ENCODE measurements around the gene NXPH1. TPM values are rescaled to one million over a fixed set of nuclear protein-coding genes. Genes with fewer than 3 reads are reported as not detected.

NXPH1 gene
- total and polyA plus RNA-seq, 3 experiments from 2014 or later = not detected

DNA sequence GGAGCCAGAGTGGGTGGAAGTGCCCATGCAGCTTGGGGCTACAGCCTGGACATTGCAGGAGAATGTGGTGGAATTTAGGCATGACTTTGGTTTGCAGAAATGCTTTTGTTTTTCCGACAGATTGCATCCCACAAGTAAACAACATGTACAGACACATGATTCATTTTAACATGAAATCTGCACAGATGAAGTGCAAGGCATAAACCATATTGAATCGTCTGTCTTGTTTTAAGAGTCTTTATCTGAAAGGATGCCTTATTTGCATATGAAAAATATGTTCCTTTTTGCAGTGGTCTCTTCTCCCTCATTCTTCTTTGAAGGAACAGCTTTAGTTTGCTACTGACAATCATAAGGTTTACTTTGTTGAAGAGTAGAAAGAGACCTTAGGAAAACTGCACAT is 94.9 kb downstream of the NXPH1 start:
- Mint-ChIP-seq H3K27me3 (peaks cover 2 to 3% of the 10 kb centered on the region in 2 donors), H3K27ac (no peak overlapping the region), H3K36me3 (no peaks in the 10 kb centered on the region), H3K9me3 (peaks cover 7 to 17% (median 11%) of the 10 kb centered on the region in 5 donors), H3K4me1 (no peaks in the 10 kb centered on the region), H3K4me3 (no peak overlapping the region)
- ChIA-PET CTCF (no interaction called here), POLR2A (no interaction called here)
- Histone ChIP-seq H3K4me1 (ENCODE audit: insufficient read depth, low read length) (no peaks in the 10 kb centered on the region), H3K36me3 (ENCODE audit: insufficient read depth, low read length) (no peaks in the 10 kb centered on the region), H3K27ac (ENCODE audit: low read depth, low read length) (no peak overlapping the region), H3K9me3 (ENCODE audit: low read length) (no peaks in the 10 kb centered on the region), H3K4me3 (ENCODE audit: low read length) (no peak overlapping the region), H3K27me3 (ENCODE audit: insufficient read depth, low read length, poor library complexity, severe bottlenecking) (no peaks in the 10 kb centered on the region)
- no peak for DNase-seq

DNA sequence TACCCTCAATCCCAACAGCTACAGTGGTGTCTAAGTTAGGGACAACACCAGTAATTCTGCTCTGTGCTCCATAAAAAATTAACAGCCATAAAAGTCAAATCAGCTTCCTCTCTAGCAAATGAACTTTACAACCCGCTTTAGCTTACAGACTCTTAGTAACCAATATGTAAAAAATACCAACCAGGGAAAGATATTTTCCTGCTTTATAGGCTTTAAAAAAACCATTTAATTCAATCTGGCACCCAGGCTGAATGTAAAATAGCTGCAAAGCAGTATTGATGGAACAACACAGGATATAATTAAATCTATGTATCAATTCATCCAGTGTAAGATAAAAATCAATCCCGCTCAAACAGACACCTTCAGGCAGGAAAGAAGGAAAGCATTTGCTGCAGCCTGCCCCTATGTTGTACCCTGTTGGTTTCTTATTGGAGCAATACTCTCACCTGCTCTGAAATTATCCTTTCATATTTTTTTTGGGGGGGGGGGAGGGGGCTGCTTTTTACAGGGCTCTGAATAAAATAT is 98.6 kb downstream of the NXPH1 start:
- Mint-ChIP-seq H3K27ac (no peak overlapping the region), H3K36me3 (no peaks in the 10 kb centered on the region), H3K4me3 (no peak overlapping the region), H3K4me1 (no peaks in the 10 kb centered on the region), H3K9me3 (peaks cover 0 to 13% (median 0%) of the 10 kb centered on the region in 5 donors), H3K27me3 (peaks cover 0 to 3% of the 10 kb centered on the region in 2 donors)
- no peaks in the 10 kb centered on the region for H3K27me3 ChIP-seq (ENCODE audit: insufficient read depth, low read length, poor library complexity, severe bottlenecking)
- H3K27ac ChIP-seq (ENCODE audit: low read depth, low read length) = no peak overlapping the region
- ChIA-PET POLR2A (no interaction called here), CTCF (no interaction called here)
- H3K36me3 ChIP-seq (ENCODE audit: insufficient read depth, low read length) = no peaks in the 10 kb centered on the region
- H3K4me3 ChIP-seq (ENCODE audit: low read length) = no peak overlapping the region
- no peak for DNase-seq
- no peaks in the 10 kb centered on the region for H3K9me3 ChIP-seq (ENCODE audit: low read length)
- no peaks in the 10 kb centered on the region for H3K4me1 ChIP-seq (ENCODE audit: insufficient read depth, low read length)

DNA sequence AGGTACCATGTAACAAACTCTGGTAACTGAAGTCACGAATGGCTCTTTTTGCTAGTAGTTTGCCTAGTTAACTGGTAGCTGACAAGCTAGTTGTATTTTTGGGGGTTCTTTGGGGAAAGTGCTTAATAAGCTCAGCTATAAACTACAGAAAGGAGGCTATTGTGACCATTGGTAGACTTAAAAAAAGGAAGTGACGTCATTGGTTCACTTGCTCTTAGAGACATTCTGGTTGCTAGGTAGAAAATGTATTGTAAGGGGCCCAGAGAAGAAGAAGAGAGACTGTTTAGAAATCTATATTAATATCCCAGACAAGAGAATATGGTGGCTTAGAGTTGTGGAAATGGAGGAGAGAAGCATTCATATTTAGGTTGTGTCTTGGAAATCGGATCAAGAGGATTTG is 103.0 kb downstream of the NXPH1 start:
- no peak overlapping the region for H3K4me3 ChIP-seq (ENCODE audit: low read length)
- H3K36me3 Mint-ChIP-seq = no peaks in the 10 kb centered on the region
- no peaks in the 10 kb centered on the region for H3K27me3 ChIP-seq (ENCODE audit: insufficient read depth, low read length, poor library complexity, severe bottlenecking)
- H3K36me3 ChIP-seq (ENCODE audit: insufficient read depth, low read length) = no peaks in the 10 kb centered on the region
- no peaks in the 10 kb centered on the region for H3K9me3 ChIP-seq (ENCODE audit: low read length)
- H3K27me3 Mint-ChIP-seq = peaks cover 0 to 3% of the 10 kb centered on the region in 2 donors
- no peaks in the 10 kb centered on the region for H3K4me1 ChIP-seq (ENCODE audit: insufficient read depth, low read length)
- no peak overlapping the region for H3K27ac ChIP-seq (ENCODE audit: low read depth, low read length)
- POLR2A ChIA-PET = no interaction called here
- CTCF ChIA-PET = no interaction called here
- H3K27ac Mint-ChIP-seq = no peak overlapping the region
- H3K9me3 Mint-ChIP-seq = peaks cover 0 to 5% (median 0%) of the 10 kb centered on the region in 5 donors
- no peak overlapping the region for H3K4me3 Mint-ChIP-seq
- no peak for DNase-seq
- H3K4me1 Mint-ChIP-seq = no peaks in the 10 kb centered on the region

- CTCF ChIA-PET = no interaction called here
- H3K27ac Mint-ChIP-seq = no peak overlapping the region
Observed at GRCh38 chr7:8549046-8549445, 115.6 kb downstream of the NXPH1 start.

GRCh38 chr7:8560501-8560900 is 127.1 kb downstream of the NXPH1 start:
- Mint-ChIP-seq H3K27me3 (no peaks in the 10 kb centered on the region), H3K4me1 (no peaks in the 10 kb centered on the region), H3K36me3 (no peaks in the 10 kb centered on the region), H3K27ac (no peak overlapping the region), H3K9me3 (peaks cover 0 to 2% (median 0%) of the 10 kb centered on the region in 5 donors), H3K4me3 (no peak overlapping the region)
- no peaks in the 10 kb centered on the region for H3K4me1 ChIP-seq (ENCODE audit: insufficient read depth, low read length)
- POLR2A ChIA-PET = no interaction called here
- H3K4me3 ChIP-seq (ENCODE audit: low read length) = no peak overlapping the region
- CTCF ChIA-PET = no interaction called here
- no peak for DNase-seq
- H3K27me3 ChIP-seq (ENCODE audit: insufficient read depth, low read length, poor library complexity, severe bottlenecking) = no peaks in the 10 kb centered on the region
- H3K36me3 ChIP-seq (ENCODE audit: insufficient read depth, low read length) = no peaks in the 10 kb centered on the region
- no peak overlapping the region for H3K27ac ChIP-seq (ENCODE audit: low read depth, low read length)
- no peaks in the 10 kb centered on the region for H3K9me3 ChIP-seq (ENCODE audit: low read length)

More at GRCh38 chr7:8549046-8549445, 115.6 kb downstream of the NXPH1 start:
- Histone ChIP-seq H3K4me3 (ENCODE audit: low read length) (no peak overlapping the region), H3K4me1 (ENCODE audit: insufficient read depth, low read length) (no peaks in the 10 kb centered on the region), H3K9me3 (ENCODE audit: low read length) (no peaks in the 10 kb centered on the region), H3K36me3 (ENCODE audit: insufficient read depth, low read length) (no peaks in the 10 kb centered on the region), H3K27me3 (ENCODE audit: insufficient read depth, low read length, poor library complexity, severe bottlenecking) (no peaks in the 10 kb centered on the region), H3K27ac (ENCODE audit: low read depth, low read length) (no peak overlapping the region)
- POLR2A ChIA-PET = no interaction called here
- Mint-ChIP-seq H3K4me1 (no peaks in the 10 kb centered on the region), H3K9me3 (peaks cover 0 to 3% (median 0%) of the 10 kb centered on the region in 5 donors), H3K36me3 (no peaks in the 10 kb centered on the region), H3K4me3 (no peak overlapping the region), H3K27me3 (no peaks in the 10 kb centered on the region)
- no peak for DNase-seq

DNA sequence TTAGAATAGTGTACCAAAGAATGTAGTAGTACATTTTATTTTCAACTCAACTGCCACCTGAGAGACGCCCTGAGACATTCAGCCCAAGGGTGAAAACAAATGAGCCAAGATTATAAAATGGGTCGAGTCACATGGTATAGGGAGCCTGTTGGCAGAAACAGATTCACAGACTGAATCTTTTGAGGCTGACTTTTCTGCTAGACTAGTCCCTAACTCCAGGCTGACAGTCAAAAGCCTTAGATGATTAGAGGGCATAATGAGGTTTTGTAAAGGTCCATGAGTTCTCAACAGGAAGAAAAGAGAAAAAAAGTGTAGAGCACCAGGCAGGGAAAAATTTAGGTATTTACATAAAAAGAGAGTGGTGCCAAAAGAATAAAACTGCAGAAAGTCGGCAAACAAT is 128.0 kb downstream of the NXPH1 start:
- H3K9me3 Mint-ChIP-seq = peaks cover 0 to 2% (median 0%) of the 10 kb centered on the region in 5 donors
- H3K4me3 Mint-ChIP-seq = no peak overlapping the region
- Histone ChIP-seq H3K36me3 (ENCODE audit: insufficient read depth, low read length) (no peaks in the 10 kb centered on the region), H3K27ac (ENCODE audit: low read depth, low read length) (no peak overlapping the region), H3K4me3 (ENCODE audit: low read length) (no peak overlapping the region), H3K4me1 (ENCODE audit: insufficient read depth, low read length) (no peaks in the 10 kb centered on the region), H3K27me3 (ENCODE audit: insufficient read depth, low read length, poor library complexity, severe bottlenecking) (no peaks in the 10 kb centered on the region), H3K9me3 (ENCODE audit: low read length) (no peaks in the 10 kb centered on the region)
- H3K4me1 Mint-ChIP-seq = no peaks in the 10 kb centered on the region
- ChIA-PET CTCF (no interaction called here), POLR2A (no interaction called here)
- DNase-seq = no peak
- no peaks in the 10 kb centered on the region for H3K36me3 Mint-ChIP-seq
- no peak overlapping the region for H3K27ac Mint-ChIP-seq
- H3K27me3 Mint-ChIP-seq = no peaks in the 10 kb centered on the region

- Histone ChIP-seq H3K4me3 (ENCODE audit: low read length) (no peak overlapping the region), H3K27ac (ENCODE audit: low read depth, low read length) (no peak overlapping the region), H3K9me3 (ENCODE audit: low read length) (no peaks in the 10 kb centered on the region), H3K36me3 (ENCODE audit: insufficient read depth, low read length) (no peaks in the 10 kb centered on the region), H3K4me1 (ENCODE audit: insufficient read depth, low read length) (no peaks in the 10 kb centered on the region), H3K27me3 (ENCODE audit: insufficient read depth, low read length, poor library complexity, severe bottlenecking) (no peaks in the 10 kb centered on the region)
- H3K27me3 Mint-ChIP-seq = no peaks in the 10 kb centered on the region
- no peaks in the 10 kb centered on the region for H3K36me3 Mint-ChIP-seq
- CTCF ChIA-PET = no interaction called here
- H3K4me3 Mint-ChIP-seq = no peak overlapping the region
- H3K9me3 Mint-ChIP-seq = peaks cover 0 to 2% (median 0%) of the 10 kb centered on the region in 5 donors
- no peak for DNase-seq
- POLR2A ChIA-PET = no interaction called here
- no peaks in the 10 kb centered on the region for H3K4me1 Mint-ChIP-seq
- H3K27ac Mint-ChIP-seq = no peak overlapping the region
Observed at GRCh38 chr7:8564281-8564680, 130.9 kb downstream of the NXPH1 start.

DNA sequence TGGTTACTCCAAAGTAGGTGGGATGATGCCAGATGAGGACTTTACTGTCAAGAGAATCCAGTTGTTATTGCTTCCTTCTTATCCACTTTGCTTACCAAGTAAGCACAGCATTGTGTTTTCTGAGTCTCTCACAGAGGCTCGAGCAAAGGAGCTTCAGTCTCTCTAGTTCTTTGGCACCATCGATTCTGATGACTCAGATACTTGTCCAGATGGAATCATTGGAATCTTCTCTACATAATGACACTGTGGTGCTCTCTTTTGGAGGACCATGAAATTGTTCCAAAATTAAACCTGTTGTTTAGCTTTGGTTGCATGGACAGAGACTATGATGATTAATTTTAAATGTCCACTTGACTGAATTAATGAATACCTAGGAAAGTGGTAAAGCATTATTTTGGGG is 132.6 kb downstream of the NXPH1 start:
- H3K27me3 ChIP-seq (ENCODE audit: insufficient read depth, low read length, poor library complexity, severe bottlenecking) = no peaks in the 10 kb centered on the region
- no peak overlapping the region for H3K27ac ChIP-seq (ENCODE audit: low read depth, low read length)
- Mint-ChIP-seq H3K4me3 (no peak overlapping the region), H3K27me3 (no peaks in the 10 kb centered on the region), H3K9me3 (peaks cover 0 to 2% (median 0%) of the 10 kb centered on the region in 5 donors), H3K4me1 (no peaks in the 10 kb centered on the region), H3K36me3 (no peaks in the 10 kb centered on the region), H3K27ac (no peak overlapping the region)
- POLR2A ChIA-PET = no interaction called here
- H3K9me3 ChIP-seq (ENCODE audit: low read length) = no peaks in the 10 kb centered on the region
- no peak overlapping the region for H3K4me3 ChIP-seq (ENCODE audit: low read length)
- DNase-seq = no peak
- H3K36me3 ChIP-seq (ENCODE audit: insufficient read depth, low read length) = no peaks in the 10 kb centered on the region
- no peaks in the 10 kb centered on the region for H3K4me1 ChIP-seq (ENCODE audit: insufficient read depth, low read length)
- CTCF ChIA-PET = no interaction called here

GRCh38 chr7:8567626-8568025 is 134.2 kb downstream of the NXPH1 start:
- Mint-ChIP-seq H3K27me3 (no peaks in the 10 kb centered on the region), H3K9me3 (peaks cover 0 to 4% (median 0%) of the 10 kb centered on the region in 5 donors), H3K36me3 (no peaks in the 10 kb centered on the region), H3K4me1 (no peaks in the 10 kb centered on the region), H3K27ac (no peak overlapping the region), H3K4me3 (no peak overlapping the region)
- H3K4me1 ChIP-seq (ENCODE audit: insufficient read depth, low read length) = no peaks in the 10 kb centered on the region
- H3K27me3 ChIP-seq (ENCODE audit: insufficient read depth, low read length, poor library complexity, severe bottlenecking) = no peaks in the 10 kb centered on the region
- no peak overlapping the region for H3K27ac ChIP-seq (ENCODE audit: low read depth, low read length)
- DNase-seq = no peak
- ChIA-PET POLR2A (no interaction called here), CTCF (no interaction called here)
- no peaks in the 10 kb centered on the region for H3K36me3 ChIP-seq (ENCODE audit: insufficient read depth, low read length)
- H3K9me3 ChIP-seq (ENCODE audit: low read length) = no peaks in the 10 kb centered on the region
- H3K4me3 ChIP-seq (ENCODE audit: low read length) = no peak overlapping the region
